HG03280 (cell line): ENCODE data around the gene SLC9A4.

Experiments used
- ATAC-seq: cut with Tn5 transposase; IDR thresholded peaks from one replicate; pipeline ENCODE4 v1.9.1; 2021; ENCODE audit warnings: mild to moderate bottlenecking, moderate library complexity; ENCODE audit not compliant: unreplicated experiment

Gene SLC9A4

DNA sequence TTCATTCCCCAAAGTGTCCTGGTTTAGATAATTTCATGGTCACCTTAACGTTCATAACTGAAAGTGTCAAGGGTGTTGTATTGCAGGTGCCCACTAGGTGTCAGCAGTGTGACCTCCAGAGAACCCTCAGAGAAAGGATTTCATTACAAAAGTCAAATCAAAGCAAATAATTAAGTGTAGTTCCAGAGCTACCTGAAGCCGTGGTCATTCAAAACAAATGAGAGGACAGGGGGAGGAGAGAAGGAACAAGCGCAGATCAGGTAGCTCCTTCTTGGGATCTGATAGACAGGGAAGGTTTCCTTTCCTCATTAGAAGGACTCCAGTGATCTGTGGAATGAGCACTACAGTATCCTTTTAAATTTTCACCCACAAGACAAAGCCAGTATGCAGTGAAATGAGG is at the start of gene SLC9A4:
SLC9A4 (plus strand) TSS at position 207 of the 400 bp plus-strand sequence. CDS start 534 bp downstream, outside the sequence.
- peak; percentile 68 for ATAC-seq

DNA sequence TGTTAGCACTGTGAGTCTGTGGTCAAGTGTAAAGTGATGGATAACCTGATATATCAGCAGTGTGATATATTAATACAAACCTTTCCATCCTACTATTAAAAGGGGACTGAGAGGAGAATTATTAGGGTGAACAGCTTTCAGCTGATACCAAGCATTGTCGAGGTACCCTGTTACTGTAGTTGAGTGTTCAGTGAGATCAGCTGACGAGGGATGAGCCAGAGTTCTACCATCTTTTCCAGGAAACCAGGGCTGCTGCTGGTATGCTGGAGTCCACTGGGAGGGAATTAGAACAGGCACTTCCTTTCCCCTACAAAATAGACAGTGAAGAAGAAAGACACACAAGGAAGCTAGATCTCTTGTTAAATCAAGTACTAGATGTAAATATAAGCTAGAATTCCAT is 49.7 kb upstream of the SLC9A4 start:
- ATAC-seq: no peak

GRCh38 chr2:102424754-102425153 is 48.3 kb upstream of the SLC9A4 start:
- peak; percentile 71 for ATAC-seq

DNA sequence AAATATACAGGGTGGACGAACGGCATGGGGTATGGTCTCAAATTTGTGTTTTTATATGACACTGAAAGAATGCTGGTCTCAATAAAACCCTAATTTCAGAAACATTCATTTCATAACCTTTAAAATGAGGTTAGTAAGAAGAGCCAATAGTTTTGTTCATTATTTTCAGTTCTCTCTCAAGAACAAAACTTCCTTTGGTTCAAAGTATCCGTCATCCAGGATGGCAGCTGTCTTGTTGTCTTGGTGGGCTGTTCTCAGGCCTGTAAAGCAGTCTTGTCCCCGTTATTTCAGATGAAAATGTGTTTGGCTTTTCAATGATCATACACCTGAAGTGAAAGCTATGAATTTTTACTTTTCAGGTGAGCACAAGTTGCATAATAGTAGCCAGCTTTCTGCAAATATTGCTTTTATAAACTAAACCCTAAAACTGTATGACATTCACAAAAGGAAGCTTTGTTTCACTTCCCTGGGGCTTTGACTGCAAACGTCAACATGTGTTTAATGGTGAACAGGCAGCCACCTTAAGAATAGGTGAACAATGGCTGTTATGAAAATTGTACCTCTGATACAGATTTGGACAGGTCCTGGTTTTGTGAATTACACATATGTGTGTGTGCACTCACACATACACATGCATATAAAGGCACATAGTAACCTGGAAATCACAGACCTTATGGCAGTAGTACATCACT is 47.4 kb upstream of the SLC9A4 start:
- no peak for ATAC-seq

DNA sequence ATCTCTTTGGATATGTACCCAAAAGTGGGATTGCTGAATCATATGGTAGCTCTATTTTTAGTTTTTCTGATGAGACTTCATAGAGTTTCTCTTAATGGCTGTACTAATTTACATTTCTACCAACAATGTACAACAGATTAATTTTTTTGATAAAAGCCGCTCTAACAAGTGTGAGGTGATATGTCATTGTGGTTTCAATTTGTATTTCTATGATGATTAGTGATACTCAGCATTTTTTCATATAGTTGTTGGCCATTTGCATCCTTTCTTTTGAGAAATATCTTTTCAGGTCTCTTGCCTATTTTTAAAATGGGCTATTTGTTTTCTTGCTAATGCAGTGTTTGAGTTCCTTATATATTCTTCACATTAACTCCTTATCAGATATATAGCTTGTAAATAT is 45.8 kb upstream of the SLC9A4 start:
- ATAC-seq: no peak

DNA sequence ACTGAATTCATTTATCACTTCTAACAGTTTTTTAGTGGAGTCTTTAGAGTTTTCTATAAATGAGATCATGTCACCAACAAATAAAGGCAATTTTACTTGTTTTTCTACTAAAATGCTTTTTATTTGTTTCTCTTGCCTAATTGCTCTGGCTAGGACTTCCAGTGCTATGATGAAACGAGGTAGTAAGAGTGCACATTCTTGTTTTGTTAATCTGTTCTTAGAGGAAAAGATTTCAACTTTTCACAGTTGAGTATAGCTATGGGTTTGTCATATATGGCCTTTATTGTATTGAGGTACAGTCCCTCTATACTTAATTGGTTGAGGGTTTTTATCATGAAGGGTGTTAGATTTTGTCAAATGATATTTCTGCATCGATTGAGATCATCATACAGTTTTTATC is 44.5 kb upstream of the SLC9A4 start:
- ATAC-seq: no peak

DNA sequence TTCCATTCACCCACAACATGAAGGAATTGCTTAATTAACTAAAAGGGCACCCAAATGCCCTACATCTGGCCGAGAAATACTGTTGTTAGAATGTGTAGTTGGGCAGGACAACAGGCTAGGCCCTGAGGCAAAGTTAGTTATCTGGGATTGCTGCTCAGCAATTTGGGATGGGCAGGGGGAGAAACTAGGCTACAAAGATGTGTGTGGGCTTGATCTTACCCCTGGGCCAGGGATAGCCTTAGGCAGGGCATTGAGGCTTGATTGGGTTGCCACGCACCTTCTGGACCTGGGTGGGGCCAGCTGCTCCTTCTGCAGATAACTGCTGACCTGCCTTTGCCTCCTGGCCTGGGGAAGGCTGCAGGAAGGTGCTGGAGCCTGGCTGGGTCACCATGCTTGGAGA is 40.6 kb upstream of the SLC9A4 start:
- ATAC-seq: no peak

- no peak for ATAC-seq
These were observed 38.9 kb upstream of the SLC9A4 start for GRCh38 chr2:102433973-102434654.

DNA sequence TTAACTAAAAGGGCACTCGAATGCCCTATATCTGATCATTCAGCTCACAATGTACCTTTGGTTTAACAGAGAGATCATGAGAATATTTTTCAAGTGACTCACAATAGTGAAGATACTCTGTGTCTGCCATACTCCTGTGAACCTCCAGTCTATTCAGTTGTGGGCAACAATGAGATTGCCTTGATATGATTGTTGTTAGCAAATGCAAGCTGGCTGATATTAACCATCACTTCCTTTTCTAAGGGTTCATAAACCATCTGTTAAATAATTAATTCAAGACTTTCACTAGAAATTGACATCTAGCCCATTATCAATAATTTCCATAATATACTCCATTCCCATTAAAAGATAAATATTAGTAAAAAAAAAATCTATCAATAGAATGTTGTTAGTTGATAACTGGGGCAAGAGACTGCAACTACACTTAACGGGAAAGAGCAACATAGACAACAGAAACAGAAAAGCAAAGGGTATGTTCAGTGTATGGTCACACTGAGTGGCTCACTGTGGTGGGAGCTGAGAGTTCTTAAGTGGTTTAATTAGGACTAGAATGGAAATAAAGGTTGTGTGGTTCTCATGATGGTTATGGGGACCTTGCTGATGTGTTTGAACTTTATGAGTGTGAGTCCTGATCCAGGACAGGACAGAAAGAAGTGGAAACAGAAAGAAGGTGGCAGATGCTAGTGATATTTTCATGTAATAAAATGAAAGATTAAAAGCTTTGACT is 38.2 kb upstream of the SLC9A4 start:
- no peak for ATAC-seq

DNA sequence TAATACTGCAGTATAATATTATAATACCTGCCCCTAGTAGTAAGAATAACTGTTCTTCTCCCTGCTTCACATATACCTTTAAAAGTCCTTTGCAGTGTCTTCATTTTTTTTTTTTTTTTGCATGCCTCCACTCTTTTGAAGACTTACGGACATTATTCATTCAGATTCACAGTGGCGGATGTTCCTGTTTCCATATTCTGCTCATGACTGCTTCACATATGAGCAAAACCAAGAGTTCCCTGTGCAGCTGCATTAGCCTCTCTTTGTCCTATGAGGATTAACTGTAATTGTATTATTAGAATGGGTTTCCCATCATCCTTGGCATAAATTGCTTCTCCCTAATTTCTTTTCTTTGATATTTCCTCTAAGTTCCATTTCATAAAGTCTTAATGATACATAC is 37.3 kb upstream of the SLC9A4 start:
- ATAC-seq: no peak

- ATAC-seq: no peak
These were observed 36.7 kb upstream of the SLC9A4 start for GRCh38 chr2:102436323-102436722.

DNA sequence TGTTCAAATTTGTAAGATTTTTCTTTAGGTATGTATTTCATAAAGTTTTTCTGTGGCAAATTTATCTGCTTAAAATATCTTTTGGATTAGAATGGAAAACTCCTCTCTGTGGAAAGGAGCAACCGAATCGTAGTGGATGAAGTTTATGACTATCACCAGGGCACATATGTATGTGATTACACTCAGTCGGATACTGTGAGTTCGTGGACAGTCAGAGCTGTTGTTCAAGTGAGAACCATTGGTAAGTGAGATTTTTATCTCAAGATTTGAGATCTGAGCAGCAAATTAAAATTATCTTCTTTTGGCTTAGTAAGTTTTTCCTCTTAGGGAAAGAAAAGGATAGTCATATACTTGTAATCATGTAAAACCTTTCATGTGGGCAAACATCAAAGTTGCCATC is 35.9 kb upstream of the SLC9A4 start:
- no peak for ATAC-seq

GRCh38 chr2:102438111-102438510 is 34.9 kb upstream of the SLC9A4 start:
- no peak for ATAC-seq

DNA sequence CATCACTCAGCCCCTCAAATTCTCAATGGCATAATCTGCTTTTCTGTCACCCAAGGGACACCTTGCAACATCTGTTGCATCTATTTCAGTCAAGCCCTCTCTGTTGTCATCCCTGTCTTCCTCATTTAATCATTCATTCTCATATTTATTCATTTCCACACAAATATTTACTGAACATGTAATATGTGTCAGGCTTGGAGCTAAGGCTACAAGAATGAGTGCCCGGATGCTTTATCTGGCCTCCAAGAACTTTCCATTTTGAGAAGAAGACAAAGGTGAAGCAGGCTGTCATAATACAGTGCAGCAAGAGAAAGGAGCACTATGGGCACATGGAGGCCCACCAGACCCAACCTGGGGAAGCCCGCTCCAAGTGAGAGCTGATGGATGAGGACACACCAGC is 34.4 kb upstream of the SLC9A4 start:
- no peak for ATAC-seq

DNA sequence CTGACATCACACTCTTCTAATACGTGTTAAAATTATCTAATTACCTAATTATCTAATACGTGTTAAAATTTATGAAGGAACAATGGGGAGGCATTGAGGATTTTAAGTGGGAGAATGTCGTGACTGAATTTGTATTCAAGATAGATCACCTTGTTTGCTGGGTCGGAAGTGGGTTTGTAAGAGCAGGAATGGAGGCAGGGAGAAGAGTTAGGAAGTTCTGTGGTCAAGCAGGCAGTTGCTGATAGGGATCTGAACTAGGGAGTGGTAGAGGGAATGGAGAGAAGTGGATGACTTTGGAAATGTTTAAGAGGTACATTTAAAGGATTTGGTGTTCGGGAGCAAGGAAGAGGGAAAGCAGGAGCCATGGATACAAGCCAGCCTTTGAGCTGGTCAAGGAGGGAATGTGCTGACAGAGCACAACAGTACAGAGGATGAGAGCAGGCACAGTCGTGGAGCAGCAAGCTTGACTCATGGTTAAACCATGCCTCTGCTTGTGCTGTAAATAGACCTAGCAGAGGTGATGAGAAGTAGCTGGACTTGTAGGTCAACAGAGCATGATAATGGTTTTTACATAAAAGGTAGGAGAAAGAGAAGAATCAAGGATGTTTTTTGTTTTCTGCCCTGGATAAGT is 33.8 kb upstream of the SLC9A4 start:
- no peak for ATAC-seq

DNA sequence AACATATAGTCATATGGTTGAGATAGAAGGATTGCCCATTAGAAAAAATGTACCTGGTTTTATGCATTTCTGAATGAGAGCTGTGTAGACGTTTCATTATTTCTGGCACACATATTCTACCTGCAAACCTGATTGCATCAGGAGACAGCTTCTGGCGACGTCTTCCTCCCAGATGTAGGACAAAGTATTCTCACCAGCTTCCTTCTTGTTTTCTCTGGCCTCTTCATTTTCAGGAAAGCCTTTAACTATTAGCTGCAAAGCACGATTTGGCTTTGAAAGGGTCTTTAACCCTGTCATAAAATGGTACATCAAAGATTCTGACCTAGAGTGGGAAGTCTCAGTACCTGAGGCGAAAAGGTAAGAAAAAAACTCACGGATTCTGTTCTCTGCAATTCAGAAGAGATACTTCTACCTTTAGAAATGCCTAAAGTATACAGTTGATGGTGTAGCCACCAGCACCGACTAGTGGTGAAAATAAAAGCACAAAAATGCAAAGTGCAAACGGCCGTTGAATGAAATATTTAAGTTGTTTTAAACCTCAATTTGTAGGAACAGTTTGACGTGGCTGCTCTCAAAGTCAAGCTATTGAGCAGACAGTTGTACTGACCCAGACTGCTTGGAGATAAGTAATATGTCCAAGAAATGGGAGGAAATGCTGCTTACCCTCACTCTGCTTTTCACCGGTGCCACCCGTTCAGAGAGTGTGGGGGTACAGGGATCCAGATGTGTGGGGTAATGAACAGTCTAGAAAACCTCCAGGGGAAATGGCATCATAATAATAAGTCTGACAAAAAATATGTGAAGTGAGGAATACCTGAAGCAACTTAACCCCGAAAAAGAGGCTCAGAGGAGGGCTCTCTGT is 29.8 kb upstream of the SLC9A4 start:
- no peak for ATAC-seq

- no peak for ATAC-seq
These were observed 28.8 kb upstream of the SLC9A4 start for GRCh38 chr2:102444233-102444632.

DNA sequence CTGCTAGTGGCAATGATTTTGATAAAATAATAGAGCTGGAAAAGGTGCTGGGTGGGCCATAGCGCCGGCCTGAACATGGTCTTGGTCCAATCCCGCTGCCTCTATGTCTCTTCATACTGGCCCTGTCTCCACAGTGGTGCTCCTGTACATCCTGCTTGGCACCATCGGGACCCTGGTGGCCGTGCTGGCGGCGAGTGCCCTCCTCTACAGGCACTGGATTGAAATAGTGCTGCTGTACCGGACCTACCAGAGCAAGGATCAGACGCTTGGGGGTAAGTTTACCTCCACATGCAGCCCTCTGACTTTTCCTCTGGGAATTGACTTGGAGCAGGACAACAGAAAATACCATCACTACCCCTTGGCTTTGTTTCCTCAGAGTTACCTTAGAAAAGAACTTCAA is 26.1 kb upstream of the SLC9A4 start:
- ATAC-seq: no peak

GRCh38 chr2:102449370-102449974 is 23.6 kb upstream of the SLC9A4 start:
- ATAC-seq: no peak

- no peak for ATAC-seq
These were observed 21.1 kb upstream of the SLC9A4 start for GRCh38 chr2:102451968-102452367.
